Esophagus squamous epithelium (tissue), 5 donors: Measurements from ENCODE around the gene ATP6V0C. TPM values are rescaled to one million over a fixed set of nuclear protein-coding genes. Genes with fewer than 3 reads are reported as not detected.

ENCODE experiments used
- DNase-seq: peaks from one replicate; lab custom pipeline; 2025; lab: John Stamatoyannopoulos, UW
- H3K27ac ChIP-seq, 4 donors: fragments of 200-600 bp; sonication (generic); one replicate each; pipeline ENCODE4 v1.5.1; 2016 to 2019; ENCODE audit warnings: mild to moderate bottlenecking in 1 of 4
- H3K27me3 ChIP-seq, 4 donors: fragments of 200-600 bp; sonication (generic); 1 replicate in 3 of 4; 2 replicates in 1 of 4; pipeline versions ENCODE4 v1.5.1 to v1.6.0; 2017 to 2021; ENCODE audit warnings: antibody characterized with exemption in 1 of 4
- H3K36me3 ChIP-seq, 3 donors: fragments of 200-600 bp; sonication (generic); one replicate each; pipeline ENCODE4 v1.5.1; 2016 to 2019
- H3K4me1 ChIP-seq, 3 donors: fragments of 200-600 bp; sonication (generic); one replicate each; pipeline ENCODE4 v1.5.1; 2017 to 2019
- H3K4me3 ChIP-seq, 4 donors: fragments of 200-600 bp; sonication (generic); 1 replicate in 3 of 4; 2 replicates in 1 of 4; pipeline ENCODE4 v1.5.1; 2016 to 2019; ENCODE audit warnings: mild to moderate bottlenecking in 2 of 4, moderate library complexity in 1 of 4
- H3K9me3 ChIP-seq, 3 donors: fragments of 200-600 bp; sonication (generic); one replicate each; pipeline ENCODE4 v1.5.1; 2016 to 2019
- POLR2A ChIP-seq, 4 donors: fragments of 450-650 bp; IDR thresholded peaks; one replicate each; pipeline ENCODE4 v1.6.1; 2017; ENCODE audit warnings: antibody characterized with exemption in 4 of 4, mild to moderate bottlenecking in 4 of 4, moderate library complexity in 3 of 4
- WGBS, 2 donors: methylation state at CpG; one replicate each; pipeline ENCODE4 v1.1.5; 2018; 5-methylcytosine and 5-hydroxymethylcytosine counted together
- intact Hi-C: fragments of 100-400 bp; cut with DNase I; formaldehyde crosslinking; loops from one replicate; pipeline ENCODE4 v1.15.0; 2022
- total RNA-seq, 4 donors: library from RNA; depleted of rRNA; stranded (reverse); fragments of >200 nt; gene quantifications; one replicate each; pipeline ENCODE4 v1.1.0, GENCODE V29; 2016
- TF ChIP-seq, protein P1 (sequence below), 6 experiments: fragments of 450-650 bp in 4 of 6; fragments of 200-600 bp in 2 of 6; sonication (generic) in 2 of 6; IDR thresholded peaks; one replicate each; pipeline ENCODE4 v1.5.1; 2016 to 2019; ENCODE audit warnings: antibody characterized with exemption in 6 of 6, mild to moderate bottlenecking in 4 of 6, moderate library complexity in 4 of 6
- donor health status: DM: yes; HTN: yes; CAD: no.

Gene ATP6V0C
- total RNA-seq, 4 donors from 2014 or later, result 70.8 to 196 (median 125) TPM

GRCh38 chr16:2526135-2526534 is 12.4 kb downstream of the ATP6V0C start:
- intact Hi-C loops, result no loop called here
- TF ChIP-seq POLR2A (IDR thresholded peaks at IDR 0.05), result no peak
- TF ChIP-seq, protein P1, sequence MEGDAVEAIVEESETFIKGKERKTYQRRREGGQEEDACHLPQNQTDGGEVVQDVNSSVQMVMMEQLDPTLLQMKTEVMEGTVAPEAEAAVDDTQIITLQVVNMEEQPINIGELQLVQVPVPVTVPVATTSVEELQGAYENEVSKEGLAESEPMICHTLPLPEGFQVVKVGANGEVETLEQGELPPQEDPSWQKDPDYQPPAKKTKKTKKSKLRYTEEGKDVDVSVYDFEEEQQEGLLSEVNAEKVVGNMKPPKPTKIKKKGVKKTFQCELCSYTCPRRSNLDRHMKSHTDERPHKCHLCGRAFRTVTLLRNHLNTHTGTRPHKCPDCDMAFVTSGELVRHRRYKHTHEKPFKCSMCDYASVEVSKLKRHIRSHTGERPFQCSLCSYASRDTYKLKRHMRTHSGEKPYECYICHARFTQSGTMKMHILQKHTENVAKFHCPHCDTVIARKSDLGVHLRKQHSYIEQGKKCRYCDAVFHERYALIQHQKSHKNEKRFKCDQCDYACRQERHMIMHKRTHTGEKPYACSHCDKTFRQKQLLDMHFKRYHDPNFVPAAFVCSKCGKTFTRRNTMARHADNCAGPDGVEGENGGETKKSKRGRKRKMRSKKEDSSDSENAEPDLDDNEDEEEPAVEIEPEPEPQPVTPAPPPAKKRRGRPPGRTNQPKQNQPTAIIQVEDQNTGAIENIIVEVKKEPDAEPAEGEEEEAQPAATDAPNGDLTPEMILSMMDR (IDR thresholded peaks at IDR 0.05), result no peak
- Histone ChIP-seq H3K27me3 (no peaks in the 10 kb centered on the region), H3K4me3 (no peak overlapping the region), H3K9me3 (no peaks in the 10 kb centered on the region), H3K27ac (no peak overlapping the region), H3K36me3 (peaks cover 30 to 91% (median 35%) of the 10 kb centered on the region in 3 donors), H3K4me1 (peaks cover 5 to 25% (median 7%) of the 10 kb centered on the region in 3 donors)
- WGBS, 2 donors, result 53 to 88% methylated on average over 5 of the region's 8 CpGs
- no peak for DNase-seq

DNA sequence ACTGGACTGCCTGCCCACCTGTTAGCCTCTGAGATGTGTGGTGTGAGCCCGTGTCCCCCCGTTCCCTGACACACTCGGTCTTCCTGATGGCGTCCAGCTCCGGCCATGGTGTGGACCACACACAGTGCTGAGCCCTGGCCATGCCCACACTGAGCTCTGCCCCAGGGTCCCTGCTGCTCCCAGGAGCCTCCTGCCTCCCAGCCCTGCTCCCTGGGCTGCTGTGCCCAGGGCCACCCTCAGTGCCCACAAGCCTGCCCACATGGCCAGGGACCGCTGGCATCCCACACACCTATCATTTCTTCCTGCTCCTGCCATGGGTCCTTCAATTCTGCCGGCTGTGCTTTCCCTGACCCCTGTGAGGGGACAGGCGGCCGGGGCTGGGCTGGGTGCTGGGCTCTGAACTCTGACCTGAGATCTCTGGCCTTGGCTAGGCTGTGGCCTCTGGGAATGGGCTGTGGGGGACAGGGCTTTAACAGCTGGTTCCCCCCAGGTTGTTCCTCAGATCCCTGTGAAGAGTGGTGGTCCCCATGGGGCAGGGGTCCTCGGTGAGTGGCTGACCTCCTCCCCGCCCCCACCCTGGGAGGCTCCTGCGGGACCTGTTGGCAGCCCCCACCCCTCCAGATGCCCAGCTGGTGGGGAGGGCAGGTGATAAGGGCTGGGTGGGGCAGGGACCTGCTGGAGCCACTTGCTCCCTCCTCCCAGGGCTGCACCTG is 13.5 kb downstream of the ATP6V0C start:
- TF ChIP-seq, protein P1 (IDR thresholded peaks at IDR 0.05), result no peak
- no peak for TF ChIP-seq POLR2A (IDR thresholded peaks at IDR 0.05)
- peaks cover 7 to 21% (median 8%) of the 10 kb centered on the region in 3 donors for H3K4me1 ChIP-seq
- no peak overlapping the region for H3K27ac ChIP-seq
- no peaks in the 10 kb centered on the region for H3K27me3 ChIP-seq
- DNase-seq, result no peak
- no peak overlapping the region for H3K4me3 ChIP-seq
- peaks cover 30 to 86% (median 35%) of the 10 kb centered on the region in 3 donors for H3K36me3 ChIP-seq
- H3K9me3 ChIP-seq, result no peaks in the 10 kb centered on the region
- intact Hi-C loops, result no loop called here
- WGBS, 2 donors, result 77 to 89% methylated on average over 3 to 7 of the region's 12 CpGs

GRCh38 chr16:2527784-2528100 is 14.0 kb downstream of the ATP6V0C start:
- Histone ChIP-seq H3K36me3 (peaks cover 30 to 81% (median 35%) of the 10 kb centered on the region in 3 donors), H3K4me3 (no peak overlapping the region), H3K27ac (no peak overlapping the region), H3K27me3 (no peaks in the 10 kb centered on the region), H3K4me1 (peaks cover 7 to 23% (median 8%) of the 10 kb centered on the region in 3 donors), H3K9me3 (no peaks in the 10 kb centered on the region)
- WGBS, 2 donors, result no CpG with 5 or more reads among the region's 24 CpGs
- no peak for DNase-seq
- intact Hi-C loops, result no loop called here
- no peak for TF ChIP-seq POLR2A (IDR thresholded peaks at IDR 0.05)
- TF ChIP-seq, protein P1 (IDR thresholded peaks at IDR 0.05), result no peak

GRCh38 chr16:2528161-2529060 is 14.7 kb downstream of the ATP6V0C start:
- no peaks in the 10 kb centered on the region for H3K9me3 ChIP-seq
- WGBS, 2 donors, result 87 to 92% methylated on average over 3 to 7 of the region's 36 CpGs
- no peak for TF ChIP-seq POLR2A (IDR thresholded peaks at IDR 0.05)
- TF ChIP-seq, protein P1 (IDR thresholded peaks at IDR 0.05), result no peak
- H3K4me3 ChIP-seq, result no peak overlapping the region
- H3K4me1 ChIP-seq, result peaks cover 8 to 30% (median 8%) of the 10 kb centered on the region in 3 donors
- DNase-seq, result no peak
- H3K36me3 ChIP-seq, result peaks cover 29 to 74% (median 30%) of the 10 kb centered on the region in 3 donors
- H3K27me3 ChIP-seq, result no peaks in the 10 kb centered on the region
- intact Hi-C loops, result no loop called here
- H3K27ac ChIP-seq, result no peak overlapping the region
